A549 (cell line): ENCODE results near the gene MGAT3. TPM values are rescaled to one million over a fixed set of nuclear protein-coding genes. Genes with fewer than 3 reads are reported as not detected.

ENCODE experiments used
- ATAC-seq, 2 experiments: fragments of 200-7000 bp in 1 of 2; fragments of >200 bp in 1 of 2; cut with Nextera tagmentation in 1 of 2; cut with Tn5 transposase in 1 of 2; 3 replicates each; pipeline versions ENCODE4 v1.8.0 to v1.9.1; 2018 to 2020; ENCODE audit warnings: mild to moderate bottlenecking in 1 of 2, moderate library complexity in 1 of 2
- CTCF ChIA-PET: fragments of 300-600 bp; sonication (Branson Sonifier 250); formaldehyde crosslinking; extraction: SDS; loops from one replicate; lab custom pipeline; 2021; ENCODE audit warnings: antibody characterized with exemption, inconsistent platforms; lab: Yijun Ruan, JAX
- POLR2A ChIA-PET: fragments of 350-600 bp; formaldehyde crosslinking; extraction: SDS; loops from one replicate; lab custom pipeline; 2021; ENCODE audit warnings: antibody characterized with exemption, inconsistent platforms; lab: Yijun Ruan, JAX
- DNase-seq, 2 experiments: peaks; one replicate each; pipeline versions ENCODE4 v3.0.0 to v3.0.0-alpha.2; 2011 to 2016; ENCODE audit warnings: low read depth in 1 of 2, low spot score in 1 of 2
- FAIRE-seq: peaks from 2 replicates; lab custom pipeline; 2011; peaks lifted over from hg19 to GRCh38; lab: Jason Lieb, UNC
- H3K27ac ChIP-seq, 2 experiments: fragments of >200 bp; sonication (Bioruptor Twin); formaldehyde crosslinking; 3 replicates each; pipeline ENCODE4 v1.5.1; 2016 to 2017
- H3K4me1 ChIP-seq: fragments of >200 bp; sonication (Bioruptor Twin); formaldehyde crosslinking; 3 replicates; pipeline ENCODE4 v1.6.1; 2016
- H3K4me2 ChIP-seq: fragments of >200 bp; sonication (Bioruptor Twin); formaldehyde crosslinking; 3 replicates; pipeline ENCODE4 v1.6.1; 2016
- H3K4me3 ChIP-seq: fragments of >200 bp; sonication (Bioruptor Twin); formaldehyde crosslinking; 3 replicates; pipeline ENCODE4 v1.5.1; 2016
- H3K9me3 ChIP-seq: fragments of >200 bp; sonication (Bioruptor Twin); formaldehyde crosslinking; 3 replicates; pipeline ENCODE4 v1.6.1; 2016
- BHLHE40 ChIP-seq: IDR thresholded peaks from 2 replicates; pipeline ENCODE4 v1.6.1; 2012; ENCODE audit warnings: low read depth, low read length, inconsistent platforms
- CBX2 ChIP-seq: fragments of 200-600 bp; sonication (generic); IDR thresholded peaks from 2 replicates; pipeline ENCODE4 v1.6.1; 2016; ENCODE audit warnings: low read depth, mild to moderate bottlenecking, borderline replicate concordance
- CEBPB ChIP-seq, 2 experiments: fragments of >200 bp in 1 of 2; sonication (Bioruptor Twin) in 1 of 2; formaldehyde crosslinking in 1 of 2; IDR thresholded peaks; 2 replicates each; pipeline ENCODE4 v1.6.1; 2012 to 2016
- E2F6 ChIP-seq: IDR thresholded peaks from 2 replicates; pipeline ENCODE4 v1.6.1; 2012; ENCODE audit warnings: low read depth, borderline replicate concordance
- ESRRA ChIP-seq: fragments of 150-350 bp; IDR thresholded peaks from 2 replicates; pipeline ENCODE4 v1.6.1; 2014; ENCODE audit warnings: mild to moderate bottlenecking, low read length, borderline replicate concordance
- FOSL2 ChIP-seq, 2 experiments: fragments of 450-650 bp in 1 of 2; fragments of >200 bp in 1 of 2; sonication (Bioruptor Twin) in 1 of 2; formaldehyde crosslinking; IDR thresholded peaks; 2 replicates each; pipeline versions ENCODE4 v1.5.0 to v1.6.1; 2016 to 2020; ENCODE audit warnings: mild to moderate bottlenecking in 1 of 2, moderate library complexity in 1 of 2
- GATA3 ChIP-seq: IDR thresholded peaks from 2 replicates; pipeline ENCODE4 v1.6.1; 2012; ENCODE audit warnings: borderline replicate concordance
- HEYL ChIP-seq: fragments of 250-450 bp; sonication (Bioruptor Pico); IDR thresholded peaks from 2 replicates; pipeline ENCODE4 v1.8.0; 2021; ENCODE audit warnings: mild to moderate bottlenecking, moderate library complexity
- HOXB5 ChIP-seq: fragments of 250-450 bp; sonication (Bioruptor Pico); IDR thresholded peaks from 2 replicates; pipeline ENCODE4 v1.5.0; 2020; ENCODE audit warnings: mild to moderate bottlenecking, moderate library complexity
- JUN ChIP-seq, 2 experiments: fragments of >200 bp; sonication (Bioruptor Twin); formaldehyde crosslinking; IDR thresholded peaks; 2 replicates in 1 of 2; 3 replicates in 1 of 2; pipeline ENCODE4 v1.6.1; 2016 to 2017
- KDM1A ChIP-seq: fragments of 200-600 bp; sonication (generic); IDR thresholded peaks from 2 replicates; pipeline ENCODE4 v1.6.1; 2016; ENCODE audit warnings: low read depth, mild to moderate bottlenecking
- KDM5A ChIP-seq: fragments of 200-600 bp; sonication (generic); IDR thresholded peaks from 2 replicates; pipeline ENCODE4 v1.6.1; 2016; ENCODE audit warnings: antibody characterized with exemption, mild to moderate bottlenecking
- MAZ ChIP-seq: fragments of 150-350 bp; IDR thresholded peaks from 2 replicates; pipeline ENCODE4 v1.6.1; 2014; ENCODE audit warnings: antibody characterized with exemption, low read depth, low read length, borderline replicate concordance
- MYC ChIP-seq: IDR thresholded peaks from 2 replicates; pipeline ENCODE4 v1.6.1; 2012; ENCODE audit warnings: mild to moderate bottlenecking, inconsistent platforms, low read length, improper control_type of control experiment, borderline replicate concordance
- RARB ChIP-seq: fragments of 250-450 bp; sonication (Bioruptor Pico); IDR thresholded peaks from 2 replicates; pipeline ENCODE4 v1.8.0; 2021; ENCODE audit warnings: mild to moderate bottlenecking, moderate library complexity
- REST ChIP-seq: fragments of 200-600 bp; sonication (generic); IDR thresholded peaks from 2 replicates; pipeline ENCODE4 v1.6.1; 2016; ENCODE audit warnings: antibody characterized with exemption, mild to moderate bottlenecking, moderate library complexity
- RFX5 ChIP-seq: fragments of 450-650 bp; IDR thresholded peaks from 2 replicates; pipeline ENCODE4 v1.7.1; 2014; ENCODE audit warnings: antibody characterized with exemption, mild to moderate bottlenecking, moderate library complexity
- TFCP2L1 ChIP-seq: fragments of 250-450 bp; sonication (Bioruptor Pico); IDR thresholded peaks from 2 replicates; pipeline ENCODE4 v1.5.0; 2021; ENCODE audit warnings: mild to moderate bottlenecking
- ZC3H11A ChIP-seq: fragments of 450-650 bp; IDR thresholded peaks from 2 replicates; pipeline ENCODE4 v1.6.1; 2014; ENCODE audit warnings: antibody characterized with exemption, mild to moderate bottlenecking
- ZFP36 ChIP-seq: fragments of 450-650 bp; IDR thresholded peaks from 2 replicates; pipeline ENCODE4 v1.6.1; 2014; ENCODE audit warnings: borderline replicate concordance; ENCODE audit not compliant: partially characterized antibody
- ZSCAN20 ChIP-seq: fragments of 250-450 bp; sonication (Bioruptor Pico); IDR thresholded peaks from 2 replicates; pipeline ENCODE4 v1.8.0; 2022; ENCODE audit warnings: mild to moderate bottlenecking, moderate library complexity
- WGBS: methylation state at CpG from one replicate; pipeline ENCODE4 v1.1.6; 2017; ENCODE audit errors: missing lambda C conversion rate; 5-methylcytosine and 5-hydroxymethylcytosine counted together
- polyA plus RNA-seq, 4 experiments: library from polyadenylated mRNA; depleted of rRNA in 3 of 4; stranded (reverse); fragments of >200 nt; fragmentation: RNase III in 1 of 4; extraction: RNeasy Plus Mini Kit Qiagen cat#74134 plus additional on column Dnase treatment in 1 of 4; gene quantifications; 2 replicates in 3 of 4; 3 replicates in 1 of 4; pipeline ENCODE4 v1.2.3, GENCODE V29; 2011 to 2017
- TF ChIP-seq, protein P1 (sequence below): fragments of >200 bp; sonication (Bioruptor Twin); formaldehyde crosslinking; IDR thresholded peaks from 3 replicates; pipeline ENCODE4 v1.5.1; 2016
- TF ChIP-seq, protein P2 (sequence below): fragments of 450-650 bp; IDR thresholded peaks from 2 replicates; pipeline ENCODE4 v1.6.1; 2014; ENCODE audit warnings: antibody characterized with exemption
- TF ChIP-seq, protein P3 (sequence below): fragments of 250-450 bp; sonication (Bioruptor Pico); IDR thresholded peaks from 2 replicates; pipeline ENCODE4 v1.5.0; 2021; ENCODE audit warnings: mild to moderate bottlenecking, moderate library complexity, borderline replicate concordance

MGAT3 gene
- polyA plus RNA-seq, 2 of the 4 experiments (the other 2 are of a cell fraction): 0.62 to 0.84 TPM

- FAIRE-seq (no peak), DNase-seq (no peak), ATAC-seq (no peak)
- no peaks in the 10 kb centered on the region for H3K9me3 ChIP-seq
- no peak overlapping the region for H3K27ac ChIP-seq
- 63% methylated on average over 13 of the region's 13 CpGs for WGBS
- TF ChIP-seq MAZ: no peak
- TF ChIP-seq, protein P1, sequence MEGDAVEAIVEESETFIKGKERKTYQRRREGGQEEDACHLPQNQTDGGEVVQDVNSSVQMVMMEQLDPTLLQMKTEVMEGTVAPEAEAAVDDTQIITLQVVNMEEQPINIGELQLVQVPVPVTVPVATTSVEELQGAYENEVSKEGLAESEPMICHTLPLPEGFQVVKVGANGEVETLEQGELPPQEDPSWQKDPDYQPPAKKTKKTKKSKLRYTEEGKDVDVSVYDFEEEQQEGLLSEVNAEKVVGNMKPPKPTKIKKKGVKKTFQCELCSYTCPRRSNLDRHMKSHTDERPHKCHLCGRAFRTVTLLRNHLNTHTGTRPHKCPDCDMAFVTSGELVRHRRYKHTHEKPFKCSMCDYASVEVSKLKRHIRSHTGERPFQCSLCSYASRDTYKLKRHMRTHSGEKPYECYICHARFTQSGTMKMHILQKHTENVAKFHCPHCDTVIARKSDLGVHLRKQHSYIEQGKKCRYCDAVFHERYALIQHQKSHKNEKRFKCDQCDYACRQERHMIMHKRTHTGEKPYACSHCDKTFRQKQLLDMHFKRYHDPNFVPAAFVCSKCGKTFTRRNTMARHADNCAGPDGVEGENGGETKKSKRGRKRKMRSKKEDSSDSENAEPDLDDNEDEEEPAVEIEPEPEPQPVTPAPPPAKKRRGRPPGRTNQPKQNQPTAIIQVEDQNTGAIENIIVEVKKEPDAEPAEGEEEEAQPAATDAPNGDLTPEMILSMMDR: no peak
- no peak for TF ChIP-seq RARB (CRISPR knock-in tag)
- TF ChIP-seq ZC3H11A: no peak
- no peak for TF ChIP-seq KDM1A
- no peak for TF ChIP-seq HOXB5
- TF ChIP-seq HEYL (CRISPR knock-in tag): no peak
- TF ChIP-seq ZFP36: no peak
- POLR2A ChIA-PET: no interaction called here
- peaks cover 7% of the 10 kb centered on the region; the same call in 1 of the 3 replicates for H3K4me1 ChIP-seq
- H3K4me2 ChIP-seq: no peak overlapping the region
- no peak overlapping the region for H3K4me3 ChIP-seq
- CTCF ChIA-PET: interaction anchor here (0.9 to 2.3 kb wide), 3 partner anchors 15 to 35 kb away, joined by 3 to 10 read pairs (median 4); no protein-coding TSS in a partner anchor
These were observed 19.9 kb downstream of the MGAT3 start for GRCh38 chr22:39476664-39477063.

GRCh38 chr22:39477542-39477941 is 20.7 kb downstream of the MGAT3 start:
- FAIRE-seq (no peak), DNase-seq (no peak), ATAC-seq (no peak)
- Histone ChIP-seq H3K9me3 (no peaks in the 10 kb centered on the region), H3K4me2 (no peak overlapping the region), H3K4me1 (peaks cover 7% of the 10 kb centered on the region; the same call in 1 of the 3 replicates), H3K4me3 (no peak overlapping the region), H3K27ac (no peak overlapping the region)
- CTCF ChIA-PET: interaction anchor here (1.1 to 1.9 kb wide), 4 partner anchors 16 to 57 kb away, joined by 3 to 5 read pairs (median 4); no protein-coding TSS in a partner anchor
- 55% methylated on average over 9 of the region's 9 CpGs for WGBS
- no peak for TF ChIP-seq JUN (IDR thresholded peaks at IDR 0.05)
- no peak for TF ChIP-seq ZSCAN20 (CRISPR knock-in tag)
- TF ChIP-seq MYC: no peak
- TF ChIP-seq ESRRA: no peak
- no peak for TF ChIP-seq CBX2
- TF ChIP-seq HOXB5: no peak
- no peak for TF ChIP-seq E2F6
- no peak for TF ChIP-seq RFX5
- no peak for TF ChIP-seq CEBPB (IDR thresholded peaks at IDR 0.05)
- no peak for TF ChIP-seq KDM5A
- TF ChIP-seq REST: no peak
- TF ChIP-seq, protein P2, sequence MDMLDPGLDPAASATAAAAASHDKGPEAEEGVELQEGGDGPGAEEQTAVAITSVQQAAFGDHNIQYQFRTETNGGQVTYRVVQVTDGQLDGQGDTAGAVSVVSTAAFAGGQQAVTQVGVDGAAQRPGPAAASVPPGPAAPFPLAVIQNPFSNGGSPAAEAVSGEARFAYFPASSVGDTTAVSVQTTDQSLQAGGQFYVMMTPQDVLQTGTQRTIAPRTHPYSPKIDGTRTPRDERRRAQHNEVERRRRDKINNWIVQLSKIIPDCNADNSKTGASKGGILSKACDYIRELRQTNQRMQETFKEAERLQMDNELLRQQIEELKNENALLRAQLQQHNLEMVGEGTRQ: no peak
- TF ChIP-seq, protein P3, sequence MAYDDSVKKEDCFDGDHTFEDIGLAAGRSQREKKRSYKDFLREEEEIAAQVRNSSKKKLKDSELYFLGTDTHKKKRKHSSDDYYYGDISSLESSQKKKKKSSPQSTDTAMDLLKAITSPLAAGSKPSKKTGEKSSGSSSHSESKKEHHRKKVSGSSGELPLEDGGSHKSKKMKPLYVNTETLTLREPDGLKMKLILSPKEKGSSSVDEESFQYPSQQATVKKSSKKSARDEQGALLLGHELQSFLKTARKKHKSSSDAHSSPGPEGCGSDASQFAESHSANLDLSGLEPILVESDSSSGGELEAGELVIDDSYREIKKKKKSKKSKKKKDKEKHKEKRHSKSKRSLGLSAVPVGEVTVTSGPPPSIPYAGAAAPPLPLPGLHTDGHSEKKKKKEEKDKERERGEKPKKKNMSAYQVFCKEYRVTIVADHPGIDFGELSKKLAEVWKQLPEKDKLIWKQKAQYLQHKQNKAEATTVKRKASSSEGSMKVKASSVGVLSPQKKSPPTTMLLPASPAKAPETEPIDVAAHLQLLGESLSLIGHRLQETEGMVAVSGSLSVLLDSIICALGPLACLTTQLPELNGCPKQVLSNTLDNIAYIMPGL (CRISPR knock-in tag): no peak
- no peak for TF ChIP-seq GATA3
- TF ChIP-seq BHLHE40: no peak
- TF ChIP-seq FOSL2 (IDR thresholded peaks at IDR 0.05): no peak
- no peak for TF ChIP-seq FOSL2 (CRISPR knock-in tag; IDR thresholded peaks at IDR 0.05)
- TF ChIP-seq HEYL (CRISPR knock-in tag): no peak
- no peak for TF ChIP-seq TFCP2L1 (CRISPR knock-in tag)
- POLR2A ChIA-PET: interaction anchor here (0.7 kb wide), 1 partner anchor 45 kb away, joined by 3 read pairs; no protein-coding TSS in a partner anchor
